GM19395 (cell line): ENCODE measurements around the gene CCT2.
"Not testable (repeated sequence)": the region's sequence is repeated elsewhere in the genome, so short reads cannot be mapped to it uniquely, and the experiment has no call there.

ENCODE experiments used
- ATAC-seq: cut with Tn5 transposase; IDR thresholded peaks from one replicate; pipeline ENCODE4 v1.9.1; 2021; ENCODE audit warnings: mild to moderate bottlenecking, moderate library complexity; ENCODE audit not compliant: unreplicated experiment

Gene CCT2

DNA sequence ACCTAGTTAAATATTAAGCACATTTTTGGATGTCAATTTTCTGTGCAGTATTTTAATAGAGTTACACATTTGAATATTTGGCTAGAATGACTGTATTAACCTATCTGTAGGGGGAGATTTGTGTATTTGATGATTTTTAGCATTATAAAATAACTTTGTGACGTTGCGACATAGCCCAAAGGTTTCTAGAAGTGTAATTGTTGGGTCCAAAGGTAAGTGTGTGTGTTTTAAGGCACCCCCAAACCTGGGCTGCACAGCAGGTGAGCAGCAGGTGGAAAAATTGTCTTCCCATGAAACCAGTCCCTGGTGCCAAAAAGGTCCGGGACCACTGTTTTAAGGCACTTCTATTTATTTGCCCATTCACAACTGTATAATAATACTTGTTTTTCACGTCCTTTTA, 3.3 kb downstream of the CCT2 start:
- no peak for ATAC-seq

DNA sequence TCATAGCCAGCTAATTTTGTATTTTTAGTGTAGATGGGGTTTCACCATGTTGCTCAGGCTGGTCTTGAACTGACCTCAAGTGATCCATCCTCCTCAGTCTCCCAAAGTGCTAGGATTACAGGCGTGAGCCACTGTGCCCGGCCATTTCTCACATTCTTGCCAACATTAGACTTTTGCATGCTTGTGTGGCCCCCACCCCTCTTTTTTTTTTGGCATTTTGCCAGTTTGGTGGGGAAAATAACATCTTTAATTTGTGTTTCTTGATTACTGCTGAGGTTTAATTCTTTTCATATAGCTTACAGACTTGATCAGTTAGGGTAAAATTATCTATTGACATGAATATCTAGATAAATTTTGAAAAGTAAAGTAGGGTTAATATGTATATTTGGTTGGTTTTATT, 3.8 kb downstream of the CCT2 start:
- no peak for ATAC-seq

DNA sequence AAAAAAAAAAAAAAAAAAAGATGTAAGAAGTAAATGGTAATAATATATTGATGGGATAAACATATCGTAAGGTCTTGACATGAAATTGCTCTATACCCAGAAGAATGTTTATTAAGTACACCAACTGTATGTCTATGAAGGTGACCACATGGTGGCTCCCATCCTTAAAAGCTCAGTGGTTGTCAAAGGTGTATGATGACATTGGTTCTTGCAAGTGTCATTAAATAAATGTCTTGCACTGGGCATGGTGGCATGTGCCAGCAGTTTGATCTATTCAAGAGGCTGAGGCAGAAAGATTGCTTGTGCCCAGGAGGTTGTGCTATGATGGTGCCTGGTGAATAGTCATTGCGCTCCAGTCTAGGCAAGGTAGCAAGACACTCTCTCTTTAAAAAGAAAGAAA, 10.4 kb downstream of the CCT2 start:
- no peak for ATAC-seq

DNA sequence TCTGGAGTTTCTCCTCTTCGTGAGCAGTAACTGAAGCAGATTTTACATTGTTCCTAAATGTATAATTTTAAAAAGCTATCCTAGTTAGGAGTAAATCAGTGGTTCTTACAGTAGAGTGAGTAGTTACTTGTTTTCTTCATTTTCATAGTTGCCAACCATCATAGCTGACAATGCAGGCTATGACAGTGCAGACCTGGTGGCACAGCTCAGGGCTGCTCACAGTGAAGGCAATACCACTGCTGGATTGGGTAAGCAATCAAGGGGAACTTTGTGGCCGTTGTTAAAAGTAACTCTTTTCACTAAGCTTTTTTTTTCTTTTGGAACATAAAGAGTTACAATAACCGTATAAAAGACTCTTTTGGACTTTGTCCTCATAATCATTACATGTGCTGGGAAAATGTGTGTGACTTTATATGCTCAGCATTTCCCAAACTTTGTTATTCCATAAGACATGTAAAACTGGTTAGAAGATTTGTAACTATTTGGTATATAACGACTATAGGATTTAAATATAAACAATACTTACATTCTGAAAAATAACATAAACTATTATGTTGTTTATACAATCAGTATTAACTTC, 13.0 kb downstream of the CCT2 start:
- no peak for ATAC-seq

DNA sequence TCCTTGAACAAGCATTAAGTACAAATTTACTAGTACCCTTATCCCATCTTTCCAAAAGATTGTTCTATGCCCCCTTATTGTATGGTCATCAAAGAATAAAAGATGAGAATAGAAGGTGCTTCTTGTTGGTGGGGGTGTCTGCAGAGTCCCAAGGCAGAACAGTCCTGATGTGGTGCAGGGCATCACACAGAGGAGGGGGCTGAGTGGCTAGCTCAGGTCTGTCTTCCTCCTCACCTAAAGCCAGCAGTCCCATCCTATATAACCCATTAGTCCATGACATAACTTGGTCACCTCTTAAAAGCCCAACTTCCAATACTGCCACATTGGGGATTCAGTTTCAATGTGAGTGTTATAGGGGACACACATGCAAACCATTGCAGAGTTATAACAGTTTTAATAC, 15.5 kb downstream of the CCT2 start:
- no peak for ATAC-seq

DNA sequence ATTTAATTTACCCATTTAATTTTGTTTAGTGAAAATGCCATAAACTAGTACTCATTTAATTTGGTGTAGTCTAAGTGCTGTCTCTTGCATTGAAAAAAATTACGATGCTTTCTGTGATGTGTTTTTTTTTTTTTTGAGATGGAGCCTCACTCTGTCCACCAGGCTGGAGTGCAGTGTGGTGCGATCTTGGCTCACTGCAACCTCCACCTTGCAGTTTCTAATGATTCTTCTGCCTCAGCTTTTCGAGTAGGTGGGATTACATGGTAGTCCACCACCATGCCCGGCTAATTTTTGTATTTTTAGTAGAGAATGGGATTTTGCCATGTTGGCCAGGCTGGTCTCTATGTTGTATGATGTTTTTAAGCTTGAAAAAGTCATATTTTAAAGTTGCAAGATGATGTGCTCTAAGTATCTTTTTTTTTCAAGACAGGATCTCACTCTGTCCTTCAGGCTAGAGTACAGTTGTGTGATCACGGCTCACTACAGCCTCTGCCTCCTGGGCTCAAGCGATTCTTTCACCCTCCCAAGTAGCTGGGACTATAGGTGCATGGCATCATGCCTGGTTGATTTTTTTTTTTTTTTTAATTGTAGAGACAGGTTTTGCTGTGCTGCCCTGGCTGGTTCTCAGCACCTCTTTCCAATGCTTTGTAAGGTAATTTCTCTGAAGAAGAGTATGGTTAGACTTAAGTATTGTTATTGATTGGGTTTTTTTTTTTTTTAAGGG, 16.9 kb downstream of the CCT2 start:
- ATAC-seq = no peak

DNA sequence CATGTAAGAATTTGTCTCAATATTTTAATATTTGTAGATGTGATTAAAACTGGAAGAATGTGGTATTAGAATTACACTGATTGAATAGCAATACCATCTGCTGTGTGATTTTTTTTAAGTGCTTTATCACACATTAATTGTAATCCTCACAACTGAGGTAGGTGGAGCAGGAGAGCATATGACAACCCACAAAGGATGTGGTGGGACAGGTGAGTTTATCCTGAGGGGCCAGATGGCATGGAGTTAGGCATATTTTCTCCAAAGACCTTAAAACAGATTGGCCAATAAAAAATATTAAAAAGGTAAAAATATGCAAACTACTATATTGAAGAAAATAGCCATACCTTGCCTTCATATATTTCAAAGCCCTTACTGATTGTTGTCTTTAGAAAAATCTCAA, 17.7 kb downstream of the CCT2 start:
- no peak for ATAC-seq

DNA sequence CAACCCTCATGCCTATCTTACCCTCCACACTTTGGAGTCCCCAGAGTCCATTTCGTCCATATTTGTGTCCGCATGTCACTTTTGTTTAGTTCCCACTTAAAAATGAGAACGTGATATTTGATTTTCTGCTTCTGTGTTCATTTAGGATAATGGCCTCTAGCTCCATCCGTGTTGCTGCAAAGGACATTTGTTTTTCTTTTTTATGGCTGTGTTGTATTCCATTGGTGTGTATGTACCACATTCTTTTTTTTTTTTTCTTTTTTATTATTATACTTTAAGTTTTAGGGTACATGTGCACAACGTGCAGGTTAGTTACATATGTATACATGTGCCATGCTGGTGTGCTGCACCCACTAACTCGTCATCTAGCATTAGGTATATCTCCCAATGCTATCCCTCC, 18.3 kb downstream of the CCT2 start:
- ATAC-seq = not testable (repeated sequence)

DNA sequence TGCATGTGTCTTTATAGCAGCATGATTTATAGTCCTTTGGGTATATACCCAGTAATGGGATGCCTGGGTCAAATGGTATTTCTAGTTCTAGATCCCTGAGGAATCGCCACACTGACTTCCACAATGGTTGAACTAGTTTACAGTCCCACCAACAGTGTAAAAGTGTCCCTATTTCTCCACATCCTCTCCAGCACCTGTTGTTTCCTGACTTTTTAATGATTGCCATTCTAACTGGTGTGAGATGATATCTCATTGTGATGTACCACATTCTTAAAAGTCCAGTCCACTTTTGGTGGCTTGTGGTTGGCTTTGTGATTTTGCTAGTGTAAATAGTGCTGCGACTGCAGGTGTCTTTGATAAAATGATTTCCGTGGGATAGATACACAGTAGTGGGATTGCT, 19.0 kb downstream of the CCT2 start:
- ATAC-seq = not testable (repeated sequence)

DNA sequence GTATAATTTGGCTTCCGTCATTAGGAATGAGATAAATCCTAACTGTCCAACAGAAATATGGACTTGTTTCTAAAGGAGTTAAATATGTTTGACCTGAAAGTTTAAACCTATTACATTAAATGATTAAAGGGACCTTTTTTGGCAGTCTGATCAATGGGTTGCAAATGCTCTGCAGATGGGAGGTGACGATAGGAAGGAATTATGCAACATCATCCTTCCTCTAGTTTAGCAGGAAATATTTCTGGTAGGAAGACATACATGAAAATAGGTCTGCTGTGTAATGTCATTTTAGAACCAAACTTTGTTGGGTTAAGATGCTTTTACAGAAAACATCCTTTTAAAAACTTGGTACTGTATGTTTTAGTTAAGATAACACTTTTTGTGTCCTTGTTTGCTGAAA, 22.9 kb downstream of the CCT2 start:
- no peak for ATAC-seq

DNA sequence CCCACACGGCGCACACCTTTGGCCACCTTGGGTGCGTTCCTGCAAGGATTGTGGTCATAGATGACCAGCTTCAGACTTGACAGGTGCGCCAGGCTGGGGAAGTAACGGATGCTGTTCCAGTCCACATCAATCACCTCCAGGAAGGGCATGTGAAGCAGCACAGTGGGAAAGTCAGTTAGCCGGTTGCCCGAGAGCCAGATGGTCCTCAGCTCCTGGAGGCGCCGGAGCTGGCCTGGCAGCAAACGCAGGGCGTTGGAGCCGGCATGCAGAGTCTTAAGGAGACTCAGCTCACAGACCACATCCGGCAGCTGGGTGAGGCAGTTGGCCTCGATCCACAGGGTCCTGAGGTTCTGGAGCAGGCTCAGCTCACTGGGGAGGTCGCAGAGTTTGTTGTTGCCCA, 24.9 kb downstream of the CCT2 start:
- no peak for ATAC-seq

DNA sequence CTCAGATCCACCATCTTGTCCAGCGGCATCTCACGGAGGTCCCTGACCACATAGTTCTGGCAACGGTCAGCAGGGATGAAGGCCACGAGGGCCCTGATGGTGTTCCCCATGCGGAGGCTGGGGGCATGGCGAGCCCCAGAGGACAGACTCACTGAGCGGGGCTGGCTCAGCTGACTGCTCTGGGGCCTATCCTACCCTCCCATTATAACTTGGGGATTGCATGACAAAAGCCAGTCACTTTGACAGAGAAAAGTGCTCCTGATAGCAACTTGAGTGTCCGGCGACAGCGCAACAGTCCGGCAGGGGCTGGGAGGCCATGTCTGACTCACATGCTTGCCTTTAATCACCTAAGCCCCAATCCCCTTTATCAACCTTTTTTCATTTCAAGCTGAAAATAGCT, 25.5 kb downstream of the CCT2 start, which contains the start of gene LRRC10:
Gene LRRC10 (minus strand): TSS at position 179 of the 400 bp plus-strand sequence. CDS start 69 bp downstream, at position 110.
- ATAC-seq = no peak

DNA sequence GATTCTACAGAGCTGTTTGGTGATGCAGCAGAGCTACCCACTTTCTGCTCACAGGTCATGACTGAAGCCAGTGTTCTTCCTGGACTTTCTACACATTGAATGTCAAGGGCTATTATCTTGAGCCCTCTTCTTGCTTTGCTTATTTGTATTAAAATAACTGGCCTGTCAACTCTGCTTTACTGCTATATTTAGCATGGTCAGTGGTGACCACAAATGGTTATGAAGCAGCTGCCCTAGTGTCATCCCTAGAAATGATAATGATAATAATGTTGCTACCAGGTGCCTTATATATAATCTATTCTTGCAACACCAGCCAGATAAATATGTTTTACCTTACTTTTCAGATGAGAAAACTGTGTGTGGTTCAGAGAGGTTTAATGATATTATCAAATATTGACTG, 28.1 kb downstream of the CCT2 start:
- no peak for ATAC-seq

DNA sequence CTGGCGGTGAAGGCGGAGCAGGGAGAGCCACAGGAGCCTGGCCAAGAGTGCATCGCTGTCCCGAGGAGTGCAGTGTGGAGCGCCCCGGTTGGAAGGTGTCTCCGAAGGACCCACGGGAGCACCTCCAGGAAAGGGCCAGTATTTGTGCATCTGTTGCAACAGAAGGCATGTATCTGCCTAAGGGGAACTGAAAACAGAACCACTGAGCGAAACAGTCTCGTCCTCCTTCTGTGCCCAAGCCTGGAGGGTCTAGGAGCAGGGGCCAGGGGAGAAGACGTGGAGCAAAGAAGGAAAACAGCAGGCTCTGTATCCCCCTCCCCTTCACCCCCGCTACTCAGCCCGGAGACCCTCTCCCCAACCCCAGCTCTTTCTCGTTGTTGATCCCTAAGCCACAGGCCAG, 30.8 kb downstream of the CCT2 start:
- ATAC-seq = no peak

DNA sequence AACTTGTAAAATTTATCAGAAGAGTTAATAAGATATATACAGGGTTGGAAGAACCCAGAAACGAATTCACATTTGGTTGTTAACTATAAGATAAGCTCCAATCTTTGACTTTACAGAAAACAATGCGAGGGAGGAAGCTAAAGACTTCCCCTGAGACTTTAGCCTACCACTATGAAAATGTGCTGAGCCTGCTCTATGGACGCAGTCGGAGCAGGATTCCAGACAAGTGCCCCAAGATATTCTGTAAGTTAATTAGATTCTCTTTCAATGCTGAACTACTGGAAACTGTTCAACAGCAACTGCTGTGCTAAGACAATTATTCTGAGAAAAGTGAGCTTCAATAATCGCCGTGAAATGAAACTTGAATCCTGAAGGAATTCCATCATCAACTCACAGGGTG, 33.8 kb downstream of the CCT2 start:
- no peak for ATAC-seq

DNA sequence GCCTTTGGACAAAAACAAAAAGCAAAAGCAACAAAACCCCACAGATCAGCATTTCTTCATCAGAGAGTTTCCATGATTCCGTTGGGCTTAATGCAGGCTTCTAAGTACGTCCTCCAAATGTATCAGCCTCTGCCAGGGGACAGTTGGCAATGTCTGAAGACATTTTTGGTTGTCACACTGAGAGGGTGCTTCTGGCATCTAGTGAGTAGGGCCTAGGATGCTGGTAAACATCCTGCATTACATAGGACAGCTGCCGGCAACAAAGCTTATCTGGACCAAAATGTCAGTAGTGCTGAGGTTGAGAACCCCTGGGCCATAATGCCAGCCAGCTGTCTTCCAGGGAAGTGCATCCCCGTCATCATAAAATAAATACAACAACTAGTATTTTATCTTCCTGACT, 34.8 kb downstream of the CCT2 start:
- ATAC-seq = no peak

DNA sequence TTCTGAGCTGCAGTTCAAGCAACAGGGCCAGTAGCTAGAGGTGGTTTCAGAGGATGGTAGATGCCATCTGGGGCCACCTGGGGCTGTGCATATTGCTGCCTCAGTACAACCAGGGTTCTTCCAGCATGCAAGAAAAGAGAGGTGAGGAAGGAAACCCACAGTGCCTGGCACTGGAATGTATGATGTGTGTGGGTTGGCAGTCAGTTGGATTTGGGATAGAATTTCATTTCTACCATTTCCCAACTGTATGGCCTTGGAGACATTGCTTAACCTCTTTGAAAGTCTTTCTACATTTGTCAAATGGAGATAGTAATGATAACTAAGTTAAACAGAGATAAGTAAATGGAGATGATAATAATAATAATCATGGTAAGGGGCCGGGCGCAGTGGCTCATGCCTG, 35.7 kb downstream of the CCT2 start:
- ATAC-seq = no peak

DNA sequence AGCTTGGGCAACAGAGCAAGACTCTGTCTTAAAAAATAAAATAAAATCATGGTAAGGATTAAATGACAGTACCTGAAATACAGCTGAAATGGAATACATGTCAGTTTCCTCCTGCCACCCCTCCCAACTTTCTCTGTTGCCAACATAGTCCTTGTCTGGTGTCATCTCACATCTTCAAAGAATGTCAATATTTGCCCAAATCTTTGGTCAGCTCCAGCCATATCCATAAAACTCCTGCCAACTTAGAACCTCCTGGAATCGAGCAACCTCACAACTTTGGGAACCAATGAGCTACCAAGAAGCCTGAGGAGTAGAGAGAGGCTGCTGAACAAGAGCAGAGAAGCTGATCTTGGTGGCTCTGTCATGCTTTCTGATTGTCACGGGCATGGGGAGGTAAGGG, 36.3 kb downstream of the CCT2 start:
- ATAC-seq = no peak

DNA sequence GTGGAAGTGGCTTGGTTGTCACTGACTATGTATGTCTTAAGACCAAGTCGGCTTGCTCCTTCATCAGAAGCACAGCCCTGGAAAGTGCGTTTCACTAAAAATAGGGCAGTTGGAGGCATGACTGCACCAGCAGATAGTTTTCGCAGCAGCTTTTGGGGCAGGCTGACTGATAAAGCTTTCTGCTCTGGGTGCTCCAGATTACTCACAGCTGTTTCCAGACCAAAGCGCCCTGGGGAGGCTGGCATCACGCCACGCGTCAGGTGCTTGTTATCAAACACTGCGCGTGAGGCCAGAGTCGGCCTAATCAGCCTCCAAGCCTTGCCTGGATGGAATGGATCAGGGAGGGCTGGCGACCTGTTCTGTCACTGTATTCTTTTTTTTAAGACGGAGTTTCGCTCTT, 38.7 kb downstream of the CCT2 start:
- no peak for ATAC-seq

DNA sequence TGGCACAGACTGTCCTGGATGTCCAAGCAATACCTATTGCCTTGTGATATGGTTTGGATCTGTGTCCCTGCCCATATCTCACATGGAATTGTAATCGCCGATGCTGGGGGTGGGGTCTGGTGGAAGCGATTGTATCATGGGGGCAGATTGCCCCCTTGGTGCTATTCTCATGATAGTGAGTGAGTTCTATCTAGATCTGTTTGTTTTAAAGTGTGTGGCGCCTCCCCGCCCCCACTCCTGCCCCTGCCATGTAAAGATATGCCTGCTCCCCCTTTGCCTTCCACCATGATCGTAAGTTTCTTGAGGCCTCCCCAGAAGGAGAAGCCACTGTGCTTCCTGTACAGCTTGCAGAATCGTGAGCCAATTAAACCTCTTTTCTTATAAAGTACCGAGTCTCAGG, 42.2 kb downstream of the CCT2 start:
- ATAC-seq = no peak

DNA sequence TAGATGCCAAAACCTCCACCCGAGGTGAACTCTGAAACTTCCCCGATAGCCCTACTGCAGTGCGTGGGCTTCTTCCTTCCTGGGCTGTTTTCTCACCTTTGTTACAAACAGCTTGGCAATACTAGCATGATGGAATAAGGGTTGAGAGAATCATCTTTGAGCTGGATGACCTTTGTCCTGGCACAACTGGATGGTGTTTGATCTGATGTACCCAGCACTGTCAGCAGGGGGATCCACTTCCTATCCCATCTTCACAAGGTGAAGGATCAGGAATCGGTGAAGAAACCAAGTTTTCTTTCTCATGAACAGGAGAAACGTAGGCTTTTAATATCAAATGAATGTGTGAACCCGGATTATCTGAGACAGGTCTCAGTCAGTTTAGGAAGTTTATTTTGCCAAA, 44.9 kb downstream of the CCT2 start:
- no peak for ATAC-seq

DNA sequence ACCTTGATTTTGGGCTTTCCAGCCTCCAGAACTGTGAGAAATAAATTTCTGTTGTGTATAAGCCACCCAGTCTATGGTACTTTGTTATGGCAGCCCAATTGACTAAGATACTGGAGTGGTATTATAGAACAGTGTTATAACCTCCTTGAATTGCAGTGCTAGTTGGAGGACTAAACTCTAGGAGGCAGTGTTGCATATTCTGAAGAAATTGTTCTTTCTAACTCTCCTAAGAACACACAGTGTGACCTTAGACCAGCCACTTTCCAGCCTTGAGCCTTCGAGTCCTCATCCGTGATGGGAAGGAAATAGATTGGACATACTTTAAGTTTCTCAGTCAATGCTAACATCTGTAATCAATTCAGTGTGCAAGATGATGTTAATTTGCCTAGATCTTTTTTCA, 47.8 kb downstream of the CCT2 start:
- ATAC-seq = no peak
